Osteoblast (primary cell): ENCODE results near the gene UQCR11. TPM values are rescaled to one million over a fixed set of nuclear protein-coding genes. Genes with fewer than 3 reads are reported as not detected.
A peak's percentile ranks its signal among the peaks of the same experiment; 100 is the strongest.

Experiments used
- DNase-seq: peaks from one replicate; pipeline ENCODE4 v3.0.0; 2011; ENCODE audit warnings: low spot score, mixed read lengths; ENCODE audit not compliant: insufficient read length; ENCODE audit errors: missing footprints
- H2AFZ ChIP-seq: 2 replicates; pipeline ENCODE4 v1.6.0; 2011; ENCODE audit warnings: mild to moderate bottlenecking, low read length
- H3K27ac ChIP-seq: 2 replicates; pipeline ENCODE4 v1.5.1; 2011; ENCODE audit warnings: mild to moderate bottlenecking, low read depth, low read length, moderate library complexity
- H3K27me3 ChIP-seq: 2 replicates; pipeline ENCODE4 v1.6.0; 2012; ENCODE audit warnings: mild to moderate bottlenecking, control low read depth, inconsistent platforms, low read length, moderate library complexity; ENCODE audit not compliant: insufficient read depth
- H3K36me3 ChIP-seq: 2 replicates; pipeline ENCODE4 v1.5.1; 2011; ENCODE audit warnings: mild to moderate bottlenecking, low read length, control low read depth, moderate library complexity; ENCODE audit not compliant: insufficient read depth
- H3K4me1 ChIP-seq: 2 replicates; pipeline ENCODE4 v1.5.1; 2011; ENCODE audit warnings: mild to moderate bottlenecking, low read length, control low read depth, moderate library complexity; ENCODE audit not compliant: insufficient read depth
- H3K4me2 ChIP-seq: 2 replicates; pipeline ENCODE4 v1.6.0; 2011; ENCODE audit warnings: mild to moderate bottlenecking, low read length; ENCODE audit not compliant: insufficient read depth
- H3K4me3 ChIP-seq: fragments of 200-600 bp; sonication (generic); 3 replicates; pipeline ENCODE4 v1.5.1; 2012; ENCODE audit warnings: mild to moderate bottlenecking, low read length, inconsistent platforms; ENCODE audit not compliant: insufficient read depth
- H3K79me2 ChIP-seq: 2 replicates; pipeline ENCODE4 v1.6.0; 2012; ENCODE audit warnings: mild to moderate bottlenecking, low read length, control low read depth, inconsistent platforms; ENCODE audit not compliant: insufficient read depth
- H3K9me3 ChIP-seq: 2 replicates; pipeline ENCODE4 v1.5.1; 2011; ENCODE audit warnings: low read depth, low read length, control low read depth
- H4K20me1 ChIP-seq: 2 replicates; pipeline ENCODE4 v1.6.0; 2012; ENCODE audit warnings: mild to moderate bottlenecking, low read length, control low read depth; ENCODE audit not compliant: insufficient read depth
- total RNA-seq: library from RNA; depleted of rRNA; stranded (reverse); fragments of >200 nt; gene quantifications from 2 replicates; pipeline ENCODE4 v1.2.3, GENCODE V29; 2012
- TF ChIP-seq, protein P1 (sequence below): IDR thresholded peaks from 2 replicates; pipeline ENCODE4 v1.5.1; 2011; ENCODE audit warnings: mild to moderate bottlenecking, low read depth, low read length, moderate library complexity; ENCODE audit errors: extremely low read depth

The UQCR11 gene
- total RNA-seq, 1 donor, result 39.4 TPM

DNA sequence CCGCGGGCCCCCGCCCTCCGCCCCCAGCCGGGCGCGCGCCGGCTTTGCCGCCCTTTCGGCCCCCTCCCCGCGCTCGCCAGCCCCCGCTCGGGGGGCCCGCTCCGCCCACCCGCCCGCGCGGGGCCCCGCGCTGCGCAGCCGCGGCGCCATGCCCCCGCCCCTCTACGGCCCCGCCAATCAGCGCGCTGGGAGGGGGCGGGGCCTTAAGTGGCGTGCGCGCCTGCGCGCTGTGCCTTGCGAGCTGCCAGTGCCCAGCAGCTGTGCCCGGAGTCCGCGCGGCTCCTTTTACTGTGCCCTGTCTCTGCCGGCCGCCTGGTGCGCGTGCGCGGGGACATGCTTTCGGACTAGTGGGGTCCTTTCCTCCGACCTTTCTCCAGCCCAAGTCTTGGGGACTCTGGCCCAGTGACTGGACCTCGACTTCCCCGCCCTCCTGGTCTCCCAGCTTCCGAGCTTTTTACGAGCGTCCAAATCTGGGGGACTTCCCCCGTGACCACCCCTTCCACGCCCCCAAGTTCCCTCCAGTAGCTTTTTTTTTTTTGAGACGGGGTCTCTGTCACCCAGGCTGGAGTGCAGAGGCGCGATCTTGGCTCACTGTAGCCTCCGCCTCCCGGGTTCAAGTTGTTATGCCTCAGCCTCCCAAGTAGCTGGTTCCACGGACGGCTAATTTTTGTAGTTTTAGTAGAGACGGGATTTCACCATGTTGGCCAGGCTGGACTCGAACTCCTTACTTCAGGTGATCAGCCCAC lies 12.3 kb downstream of the UQCR11 start, which contains the start of gene MBD3:
TSS of gene MBD3 (minus strand) at position 111 of the 746 bp plus-strand sequence. CDS start 234 bp downstream, outside the sequence.
- peaks cover 23% of the 10 kb centered on the region for H3K36me3 ChIP-seq
- H3K27ac ChIP-seq, result peak within 1 kb of the TSS; percentile 75
- peak within 1 kb of the TSS; percentile 92 for H3K4me3 ChIP-seq
- TF ChIP-seq, protein P1, sequence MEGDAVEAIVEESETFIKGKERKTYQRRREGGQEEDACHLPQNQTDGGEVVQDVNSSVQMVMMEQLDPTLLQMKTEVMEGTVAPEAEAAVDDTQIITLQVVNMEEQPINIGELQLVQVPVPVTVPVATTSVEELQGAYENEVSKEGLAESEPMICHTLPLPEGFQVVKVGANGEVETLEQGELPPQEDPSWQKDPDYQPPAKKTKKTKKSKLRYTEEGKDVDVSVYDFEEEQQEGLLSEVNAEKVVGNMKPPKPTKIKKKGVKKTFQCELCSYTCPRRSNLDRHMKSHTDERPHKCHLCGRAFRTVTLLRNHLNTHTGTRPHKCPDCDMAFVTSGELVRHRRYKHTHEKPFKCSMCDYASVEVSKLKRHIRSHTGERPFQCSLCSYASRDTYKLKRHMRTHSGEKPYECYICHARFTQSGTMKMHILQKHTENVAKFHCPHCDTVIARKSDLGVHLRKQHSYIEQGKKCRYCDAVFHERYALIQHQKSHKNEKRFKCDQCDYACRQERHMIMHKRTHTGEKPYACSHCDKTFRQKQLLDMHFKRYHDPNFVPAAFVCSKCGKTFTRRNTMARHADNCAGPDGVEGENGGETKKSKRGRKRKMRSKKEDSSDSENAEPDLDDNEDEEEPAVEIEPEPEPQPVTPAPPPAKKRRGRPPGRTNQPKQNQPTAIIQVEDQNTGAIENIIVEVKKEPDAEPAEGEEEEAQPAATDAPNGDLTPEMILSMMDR, result no peak
- H3K27me3 ChIP-seq, result no peaks in the 10 kb centered on the region
- DNase-seq, result peak; percentile 100
- peaks cover 46% of the 10 kb centered on the region for H3K79me2 ChIP-seq
- peak within 1 kb of the TSS; percentile 87 for H2AFZ ChIP-seq
- H3K4me2 ChIP-seq, result peak within 1 kb of the TSS; percentile 97
- peaks cover 21% of the 10 kb centered on the region for H3K4me1 ChIP-seq
- peaks cover 26% of the 10 kb centered on the region for H4K20me1 ChIP-seq
- H3K9me3 ChIP-seq, result no peaks in the 10 kb centered on the region

DNA sequence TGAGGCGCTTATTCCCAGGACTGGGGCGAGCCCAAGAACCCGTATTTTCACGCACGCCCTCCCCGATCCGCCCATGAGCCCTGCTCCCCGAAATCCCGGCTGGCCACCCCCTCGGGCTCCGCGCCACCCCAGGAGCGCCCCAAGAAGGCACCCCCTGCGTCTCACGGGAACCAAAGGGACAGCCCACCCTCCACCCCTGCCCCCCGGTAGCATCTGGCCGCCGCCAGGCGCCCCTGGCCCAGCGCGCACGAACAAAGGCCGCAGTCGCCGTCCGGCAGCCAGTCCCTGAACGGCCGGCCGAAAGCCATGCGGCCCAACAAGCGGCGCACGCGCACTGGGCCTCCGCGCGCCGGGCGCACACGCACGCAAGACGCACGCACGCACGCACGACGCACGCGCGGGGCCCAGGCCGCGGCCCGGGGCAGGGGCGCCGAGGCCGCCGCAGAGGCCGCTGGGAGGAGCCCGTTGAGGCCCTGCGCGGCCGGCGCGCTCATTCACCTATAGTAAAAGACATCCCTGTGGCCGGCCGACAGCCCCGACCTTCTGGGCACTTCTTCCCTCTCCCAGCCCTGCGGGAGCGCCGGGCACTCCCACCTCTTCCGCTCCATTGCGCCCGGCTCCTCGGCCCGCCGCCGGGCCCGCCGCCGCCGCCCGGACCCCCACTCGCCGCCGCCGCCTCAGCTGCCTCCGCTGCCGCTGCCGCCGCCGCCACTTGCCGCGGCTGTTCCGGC lies 13.1 kb downstream of the UQCR11 start:
- Histone ChIP-seq H3K27me3 (no peaks in the 10 kb centered on the region), H3K4me3 (peak overlapping the region; percentile 92), H3K4me2 (peak overlapping the region; percentile 93), H3K9me3 (no peaks in the 10 kb centered on the region), H4K20me1 (peaks cover 24% of the 10 kb centered on the region), H3K79me2 (peaks cover 49% of the 10 kb centered on the region), H3K27ac (peak overlapping the region; percentile 75), H3K4me1 (peaks cover 21% of the 10 kb centered on the region), H3K36me3 (peaks cover 16% of the 10 kb centered on the region), H2AFZ (peak overlapping the region; percentile 59)
- DNase-seq, result peak; percentile 100
- TF ChIP-seq, protein P1, result no peak

DNA sequence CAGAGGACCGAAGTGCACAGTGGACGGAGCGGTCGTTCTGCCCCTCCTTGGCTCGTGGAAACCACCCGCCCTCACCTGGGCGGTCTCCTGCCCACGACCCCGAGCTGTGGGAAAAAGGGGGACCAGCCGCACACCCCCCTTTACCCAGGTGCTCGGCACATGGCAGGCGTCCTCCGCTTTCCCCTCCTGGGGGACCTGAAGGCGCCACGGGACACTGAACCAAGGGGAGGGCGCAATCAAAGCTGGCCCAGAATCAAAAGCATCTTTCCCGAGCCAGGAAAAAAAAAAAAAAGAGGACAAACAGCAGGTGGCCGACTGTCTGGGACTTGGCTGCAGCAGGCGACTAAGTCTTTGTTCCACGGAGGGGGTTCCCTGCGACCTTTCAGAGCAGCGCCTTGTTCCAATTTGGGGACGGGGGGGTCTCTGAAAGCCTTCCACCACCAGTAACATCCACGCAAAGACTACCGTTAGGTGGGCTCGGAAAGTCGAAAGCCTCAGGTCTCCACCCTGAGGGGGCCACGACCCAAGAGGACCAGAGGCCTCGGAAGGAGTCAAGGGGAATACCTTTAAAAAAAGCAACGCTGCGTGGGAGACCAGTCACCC lies 13.7 kb downstream of the UQCR11 start:
- DNase-seq, result peak; percentile 87
- Histone ChIP-seq H3K79me2 (peaks cover 50% of the 10 kb centered on the region), H2AFZ (peak overlapping the region; percentile 59), H4K20me1 (peaks cover 24% of the 10 kb centered on the region), H3K4me3 (peak overlapping the region; percentile 92), H3K9me3 (no peaks in the 10 kb centered on the region), H3K4me1 (peaks cover 21% of the 10 kb centered on the region), H3K27me3 (no peaks in the 10 kb centered on the region), H3K36me3 (peaks cover 9% of the 10 kb centered on the region), H3K27ac (peak overlapping the region; percentile 75), H3K4me2 (peak overlapping the region; percentile 93)
- TF ChIP-seq, protein P1, result no peak
